NCI-H2196 (cell line): ENCODE measurements around the gene RASAL2.

Source experiments
- DNase-seq: peaks from one replicate; lab custom pipeline; 2025; ENCODE audit not compliant: unreplicated experiment; lab: John Stamatoyannopoulos, UW

Gene RASAL2

GRCh38 chr1:178528953-178529335, 435.0 kb downstream of the RASAL2 start:
- DNase-seq: no peak

GRCh38 chr1:178529364-178530036, 435.6 kb downstream of the RASAL2 start:
- no peak for DNase-seq

GRCh38 chr1:178530037-178530402, 436.1 kb downstream of the RASAL2 start:
- no peak for DNase-seq

- no peak for DNase-seq
Measured at GRCh38 chr1:178530502-178530901, 436.6 kb downstream of the RASAL2 start.

- DNase-seq: no peak
Measured at GRCh38 chr1:178531887-178532286, 438.0 kb downstream of the RASAL2 start.

GRCh38 chr1:178532392-178532791, 438.5 kb downstream of the RASAL2 start:
- peak; percentile 73 for DNase-seq

GRCh38 chr1:178533121-178533946, 439.4 kb downstream of the RASAL2 start:
- no peak for DNase-seq
